Stimulated activated CD4-positive, alpha-beta T cell treated with anti-CD3 and anti-CD28 coated beads, TNF-alpha, amount 100 ng/mL, for 48 hours (primary cell): ENCODE measurements around the gene SNED1.
A peak's percentile ranks its signal among the peaks of the same experiment; 100 is the strongest.
"Not testable (repeated sequence)": the region's sequence is repeated elsewhere in the genome, so short reads cannot be mapped to it uniquely, and the experiment has no call there.

Experiments
- DNase-seq, 3 donors: peaks; one replicate each; pipeline ENCODE4 v3.0.0-alpha.2; 2020; ENCODE audit warnings: low read depth in 3 of 3

Gene SNED1

DNA sequence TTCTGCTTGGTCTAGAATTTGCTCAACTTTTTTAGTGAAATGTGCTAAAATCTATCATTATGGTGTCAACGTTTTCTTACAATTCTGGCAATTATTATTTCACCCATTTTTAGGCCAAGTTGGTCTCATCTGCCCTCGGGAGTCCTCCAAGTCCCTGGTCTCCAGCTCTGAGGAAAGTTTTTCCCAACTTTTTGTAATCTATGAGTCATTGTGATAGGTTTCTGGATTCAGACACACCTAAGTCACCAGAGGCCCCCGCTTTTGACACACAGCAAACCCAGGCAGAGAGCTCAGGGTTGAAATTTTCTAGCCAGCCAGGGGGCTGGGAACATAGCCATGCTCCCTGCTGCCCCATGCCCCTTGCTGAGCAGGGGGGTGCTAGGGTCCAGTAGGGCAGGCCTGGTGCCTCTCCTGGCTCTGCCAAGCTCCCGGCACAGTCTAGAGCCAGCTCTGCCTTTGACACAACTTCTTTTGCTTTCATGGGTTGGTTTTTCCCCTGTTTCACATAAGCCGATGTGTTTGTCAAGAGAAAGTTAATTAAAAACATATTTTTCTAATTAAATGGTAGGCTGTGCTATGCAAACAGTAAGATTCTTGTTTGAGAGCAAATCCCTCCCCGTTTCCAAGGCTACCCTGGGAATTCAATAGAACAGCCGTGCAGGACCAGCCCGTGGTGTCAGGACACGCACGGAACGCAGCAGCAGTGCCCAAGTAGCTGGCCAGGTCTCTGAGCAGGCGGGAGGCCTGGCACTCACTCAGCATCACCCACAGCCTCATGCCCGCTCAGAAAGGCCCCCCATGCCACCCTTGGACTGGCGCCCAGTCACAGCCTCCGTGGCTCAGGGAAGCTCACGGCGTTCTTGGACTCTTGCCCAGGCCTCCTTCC is 25.5 kb upstream of the SNED1 start:
- DNase-seq = no peak

- DNase-seq = no peak
Measured at GRCh38 chr2:240974771-240975572, 23.4 kb upstream of the SNED1 start.

DNA sequence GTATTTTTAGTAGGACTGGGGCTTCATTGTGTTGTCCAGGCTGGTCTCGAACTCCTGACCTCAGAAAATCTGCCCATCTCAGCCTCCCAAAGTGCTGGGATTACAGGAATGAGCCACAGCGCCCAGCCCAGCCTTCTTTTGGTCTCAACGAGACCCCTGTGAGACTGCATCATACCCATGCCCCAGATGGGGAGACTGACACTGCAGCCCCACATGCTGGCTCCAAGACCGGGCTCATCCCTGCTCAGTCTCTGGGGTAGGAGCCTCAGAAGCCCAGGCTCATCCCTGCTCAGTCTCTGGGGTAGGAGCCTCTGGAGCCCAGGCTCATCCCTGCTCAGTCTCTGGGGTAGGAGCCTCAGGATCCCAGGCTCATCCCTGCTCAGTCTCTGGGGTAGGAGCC is 22.5 kb upstream of the SNED1 start:
- not testable (repeated sequence) for DNase-seq

DNA sequence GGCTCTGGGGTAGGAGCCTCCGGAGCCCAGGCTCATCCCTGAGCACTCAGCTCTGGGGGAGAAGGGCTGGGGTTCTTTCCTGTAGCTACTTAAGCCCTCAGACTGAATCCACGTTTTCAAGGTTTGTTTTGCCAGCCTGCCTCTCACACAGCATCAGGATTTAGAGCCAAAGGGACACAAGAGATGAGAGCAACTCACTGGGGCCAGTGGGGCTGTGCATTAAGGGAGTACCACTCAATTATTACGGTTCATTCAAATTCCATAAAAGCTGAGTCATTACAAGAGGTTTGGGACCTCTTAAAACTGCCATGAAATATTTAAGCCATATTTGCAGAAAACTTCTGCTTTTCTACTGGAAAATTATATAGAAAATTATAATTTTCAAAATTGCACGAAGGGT is 17.1 kb upstream of the SNED1 start:
- DNase-seq = no peak

- DNase-seq = no peak
Measured at GRCh38 chr2:240981871-240982800, 16.3 kb upstream of the SNED1 start.

GRCh38 chr2:240982821-240983281 is 15.6 kb upstream of the SNED1 start:
- DNase-seq = no peak

GRCh38 chr2:240983361-240983995 is 14.9 kb upstream of the SNED1 start:
- DNase-seq = peak in 1 of 3 donors; percentile 22

GRCh38 chr2:240983996-240984498 is 14.4 kb upstream of the SNED1 start:
- no peak for DNase-seq

GRCh38 chr2:240985881-240986786 is 12.3 kb upstream of the SNED1 start:
- DNase-seq = no peak

DNA sequence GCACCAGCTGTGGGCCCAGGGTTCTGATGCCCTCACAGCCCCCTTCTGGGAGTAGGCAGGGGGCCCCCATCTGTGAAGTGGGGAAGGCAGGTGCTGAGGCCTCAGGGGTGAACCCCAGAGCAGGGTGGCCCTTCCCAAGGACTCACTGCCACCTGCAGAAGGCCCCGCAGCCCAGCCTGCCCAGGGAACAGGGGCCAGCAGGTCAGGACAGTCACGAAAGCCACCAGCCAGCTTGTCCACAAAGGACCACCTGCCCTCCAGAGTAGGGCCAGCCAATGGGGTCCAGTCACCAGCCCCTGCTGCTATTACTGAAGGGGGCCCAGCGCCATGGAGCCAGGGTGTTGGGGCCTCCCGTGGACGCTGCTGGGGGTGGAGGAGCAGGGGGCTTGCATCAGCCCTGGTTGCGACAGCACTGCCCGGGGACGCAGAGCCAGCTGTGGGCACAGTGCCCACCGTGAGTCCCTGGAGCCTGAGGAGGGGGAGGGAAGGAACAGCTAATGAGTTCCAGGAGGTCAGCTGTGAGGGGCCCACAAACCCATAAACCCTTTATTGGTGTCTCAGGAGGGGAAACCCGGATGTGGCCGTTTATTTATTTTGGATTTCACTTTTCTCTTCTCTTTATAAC is 11.5 kb upstream of the SNED1 start:
- DNase-seq = no peak

GRCh38 chr2:240987588-240987987 is 10.8 kb upstream of the SNED1 start:
- DNase-seq = no peak

GRCh38 chr2:240988146-240988545 is 10.3 kb upstream of the SNED1 start:
- no peak for DNase-seq

DNA sequence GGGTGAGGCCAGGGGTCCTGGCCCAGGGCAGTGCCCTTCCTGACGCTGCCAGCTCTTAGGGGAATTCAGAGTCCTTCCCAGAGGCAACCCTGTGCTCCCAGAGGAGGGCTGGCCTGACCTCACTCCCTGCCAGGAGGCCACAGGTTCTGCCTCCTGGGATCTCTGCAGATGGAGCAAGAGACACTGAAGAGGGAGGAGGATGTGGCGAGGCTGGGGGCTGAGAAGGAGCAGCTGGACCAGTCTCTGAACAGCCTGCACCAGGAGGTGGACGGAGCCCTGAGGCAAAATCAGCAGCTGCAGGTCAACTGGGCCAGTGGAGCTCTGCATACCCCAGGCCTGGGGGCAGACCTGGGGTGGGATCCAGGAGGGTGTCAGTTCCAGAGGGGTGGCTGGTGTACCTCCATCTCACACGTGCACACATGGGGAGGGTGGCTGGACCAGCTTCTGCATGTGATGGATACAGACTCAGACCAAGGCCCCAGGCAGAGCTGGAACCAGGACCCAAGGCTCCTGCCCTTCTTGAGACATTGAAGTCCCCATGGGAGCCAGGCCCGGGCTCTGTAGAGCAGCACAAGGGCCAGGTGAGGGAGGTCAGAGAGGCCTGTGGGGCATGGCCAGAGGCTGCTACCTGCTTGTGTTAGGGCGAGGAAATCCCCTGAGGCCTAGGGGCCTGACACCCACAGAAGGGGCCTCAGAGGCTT is 9.7 kb upstream of the SNED1 start:
- no peak for DNase-seq

DNA sequence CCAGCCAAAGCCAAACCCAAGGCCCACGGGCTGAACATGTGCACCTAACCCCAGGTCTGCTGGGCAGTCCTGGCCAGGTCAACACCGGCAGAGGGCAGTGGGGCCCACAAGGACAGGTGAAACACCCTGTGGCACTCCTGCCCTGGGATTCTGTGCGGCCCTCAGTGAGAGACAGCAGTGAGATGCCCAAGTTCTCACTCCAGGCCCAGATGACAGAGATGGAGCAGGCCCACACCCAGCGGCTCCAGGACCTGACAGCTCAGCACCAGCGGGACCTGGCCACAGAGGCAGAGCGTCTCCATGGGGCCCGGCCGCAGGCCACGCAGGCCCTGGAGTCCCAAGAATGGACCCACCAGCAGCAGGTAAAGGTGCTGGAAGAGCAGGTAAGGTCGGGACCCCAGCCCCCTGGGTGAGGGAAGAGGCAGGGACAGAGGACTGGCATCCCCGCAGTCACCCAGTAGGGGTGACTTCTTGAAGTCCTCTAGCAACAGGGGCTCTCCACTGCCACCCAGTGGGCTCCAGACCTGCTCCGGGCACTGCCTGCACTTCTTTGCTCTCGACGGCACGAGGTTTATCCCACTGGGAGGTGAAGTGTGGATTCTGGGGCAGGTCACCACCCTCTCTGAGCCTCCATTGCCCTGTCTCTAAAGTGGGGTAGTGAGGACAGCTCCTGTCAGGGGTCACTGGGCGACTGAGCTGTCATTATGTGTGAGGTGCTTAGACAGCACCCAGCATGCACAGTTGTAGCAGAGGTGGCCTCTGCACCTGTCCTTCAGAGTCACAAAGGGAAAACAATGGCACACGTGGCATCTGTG is 8.8 kb upstream of the SNED1 start:
- no peak for DNase-seq

- no peak for DNase-seq
Measured at GRCh38 chr2:240990266-240990529, 8.2 kb upstream of the SNED1 start.

- no peak for DNase-seq
Measured at GRCh38 chr2:240990726-240991377, 7.6 kb upstream of the SNED1 start.

DNA sequence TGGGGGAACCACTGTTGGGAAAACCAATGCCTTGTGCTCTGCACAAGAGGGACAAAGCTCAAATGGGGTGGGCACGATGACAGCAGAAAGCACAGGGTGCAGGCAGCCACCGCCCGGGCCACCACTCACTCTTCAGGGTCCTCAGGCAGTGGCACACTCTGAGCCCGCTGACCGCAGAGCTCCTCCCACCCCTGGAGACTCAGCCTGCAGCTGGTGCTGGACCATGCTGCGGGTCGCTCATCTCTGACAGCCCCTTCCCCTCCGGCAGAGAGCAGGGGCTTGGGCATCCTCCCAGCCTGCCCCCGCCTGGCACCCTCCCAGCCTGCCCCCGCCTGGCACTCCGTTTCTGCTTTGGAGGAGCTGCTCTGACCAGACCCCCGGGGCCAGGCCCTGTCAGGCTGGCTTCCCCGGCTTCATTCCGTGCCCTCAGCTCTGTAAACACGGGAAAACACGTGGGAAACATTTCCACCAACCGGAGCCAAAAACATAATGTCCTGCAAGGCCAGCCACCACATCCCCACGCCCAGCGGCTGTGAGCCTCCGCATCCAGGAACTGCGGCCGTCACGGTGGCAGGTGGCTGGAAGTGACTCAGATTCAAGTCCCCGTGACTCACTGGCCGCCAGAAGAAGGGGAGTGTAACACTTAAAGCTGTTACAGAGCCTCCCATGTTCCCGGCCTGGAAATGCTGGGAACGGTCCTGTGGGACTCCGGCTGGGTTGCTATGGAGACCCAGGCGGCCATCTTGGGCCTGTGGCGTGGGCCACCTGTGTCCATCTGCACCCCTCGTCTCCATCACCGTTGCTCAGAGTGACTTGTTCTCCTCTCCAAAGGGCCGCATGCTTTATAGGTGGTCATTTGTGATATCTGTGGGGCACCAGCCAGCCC is 6.8 kb upstream of the SNED1 start:
- no peak for DNase-seq
